Stimulated activated CD8-positive, alpha-beta memory T cell treated with anti-CD3 and anti-CD28 coated beads, Interleukin-15, amount 100 ng/mL, for 4 hours (primary cell): ENCODE data around the gene C17orf113.

Experiments used
- DNase-seq, 2 donors: peaks; one replicate each; pipeline ENCODE4 v3.0.0-alpha.2; 2020; ENCODE audit warnings: low read depth in 2 of 2

Gene C17orf113

GRCh38 chr17:42072323-42073187, 22.2 kb upstream of the C17orf113 start:
- DNase-seq: no peak

GRCh38 chr17:42071810-42072209, 21.4 kb upstream of the C17orf113 start:
- DNase-seq: no peak

- DNase-seq: no peak
Observed at GRCh38 chr17:42068979-42069378, 18.6 kb upstream of the C17orf113 start.

GRCh38 chr17:42067371-42068091, 17.1 kb upstream of the C17orf113 start:
- peak in 1 of 2 donors; percentile 38 for DNase-seq

GRCh38 chr17:42065201-42065600, 14.8 kb upstream of the C17orf113 start:
- no peak for DNase-seq

- DNase-seq: no peak
Observed at GRCh38 chr17:42062681-42063080, 12.3 kb upstream of the C17orf113 start.

GRCh38 chr17:42061646-42062487, 11.5 kb upstream of the C17orf113 start:
- no peak for DNase-seq

- DNase-seq: no peak
Observed at GRCh38 chr17:42060231-42060630, 9.8 kb upstream of the C17orf113 start.

- no peak for DNase-seq
Observed at GRCh38 chr17:42059815-42060214, 9.4 kb upstream of the C17orf113 start.

GRCh38 chr17:42058063-42058462, 7.7 kb upstream of the C17orf113 start:
- no peak for DNase-seq

GRCh38 chr17:42056635-42057034, 6.2 kb upstream of the C17orf113 start:
- no peak for DNase-seq

GRCh38 chr17:42055496-42055895, 5.1 kb upstream of the C17orf113 start:
- DNase-seq: no peak

- no peak for DNase-seq
Observed at GRCh38 chr17:42055027-42055426, 4.6 kb upstream of the C17orf113 start.

- DNase-seq: no peak
Observed at GRCh38 chr17:42053731-42054500, 3.5 kb upstream of the C17orf113 start.

GRCh38 chr17:42052346-42052877, 2.0 kb upstream of the C17orf113 start:
- DNase-seq: no peak

- DNase-seq: no peak
Observed at GRCh38 chr17:42051645-42052044, 1.2 kb upstream of the C17orf113 start.

GRCh38 chr17:42051013-42051400, 606 bp upstream of the C17orf113 start:
- DNase-seq: no peak

GRCh38 chr17:42049834-42050392, 488 bp downstream of the C17orf113 start:
- no peak for DNase-seq

GRCh38 chr17:42047343-42047742, 3.1 kb downstream of the C17orf113 start:
- DNase-seq: no peak

GRCh38 chr17:42045719-42046118, 4.7 kb downstream of the C17orf113 start:
- no peak for DNase-seq
